Keratinocyte (primary cell): ENCODE results near the gene ICOS. TPM values are rescaled to one million over a fixed set of nuclear protein-coding genes. Genes with fewer than 3 reads are reported as not detected.

Experiments
- DNase-seq: peaks from one replicate; pipeline ENCODE4 v3.0.0-alpha.2; 2011; ENCODE audit warnings: low read depth, missing footprints, low spot score
- FAIRE-seq: peaks from 2 replicates; lab custom pipeline; 2011; peaks lifted over from hg19 to GRCh38; lab: Jason Lieb, UNC
- H2AFZ ChIP-seq: 2 replicates; pipeline ENCODE4 v1.6.0; 2012; ENCODE audit warnings: low read length, control low read depth, inconsistent platforms; ENCODE audit not compliant: control insufficient read depth
- H3K27ac ChIP-seq: 2 replicates; pipeline ENCODE4 v1.5.1; 2011; ENCODE audit warnings: low read length; ENCODE audit not compliant: control insufficient read depth, insufficient read depth
- H3K27me3 ChIP-seq: 3 replicates; pipeline ENCODE4 v1.6.0; 2011; ENCODE audit warnings: low read length; ENCODE audit not compliant: control insufficient read depth, insufficient read depth; ENCODE audit errors: extremely low read depth
- H3K36me3 ChIP-seq, 2 experiments: 2 replicates in 1 of 2; 3 replicates in 1 of 2; pipeline ENCODE4 v1.5.1; 2011; ENCODE audit warnings: low read length in 2 of 2, mild to moderate bottlenecking in 1 of 2; ENCODE audit not compliant: control insufficient read depth in 2 of 2, insufficient read depth in 2 of 2; ENCODE audit errors: extremely low read depth in 1 of 2
- H3K4me1 ChIP-seq: 3 replicates; pipeline ENCODE4 v1.5.1; 2011; ENCODE audit warnings: low read length; ENCODE audit not compliant: control insufficient read depth, insufficient read depth; ENCODE audit errors: extremely low read depth
- H3K4me2 ChIP-seq: 3 replicates; pipeline ENCODE4 v1.6.0; 2011; ENCODE audit warnings: low read depth, low read length; ENCODE audit not compliant: control insufficient read depth, insufficient read depth; ENCODE audit errors: extremely low read depth
- H3K4me3 ChIP-seq, 3 experiments: fragments of 200-600 bp in 1 of 3; sonication (generic) in 1 of 3; 2 replicates in 2 of 3; 3 replicates in 1 of 3; pipeline ENCODE4 v1.5.1; 2011 to 2016; ENCODE audit warnings: low read length in 3 of 3, mild to moderate bottlenecking in 3 of 3, control low read depth in 2 of 3, inconsistent platforms in 1 of 3, low read depth in 1 of 3, mixed read lengths in 1 of 3, mixed run types in 1 of 3, moderate library complexity in 1 of 3; ENCODE audit not compliant: control insufficient read depth in 2 of 3, insufficient read depth in 2 of 3; ENCODE audit errors: extremely low read depth in 1 of 3
- H3K79me2 ChIP-seq: 2 replicates; pipeline ENCODE4 v1.6.0; 2012; ENCODE audit warnings: low read length; ENCODE audit not compliant: control insufficient read depth, insufficient read depth
- H3K9ac ChIP-seq: 3 replicates; pipeline ENCODE4 v1.6.0; 2011; ENCODE audit warnings: low read length; ENCODE audit not compliant: control insufficient read depth, insufficient read depth; ENCODE audit errors: extremely low read depth
- H3K9me1 ChIP-seq: 3 replicates; pipeline ENCODE4 v1.6.0; 2011; ENCODE audit warnings: low read length; ENCODE audit not compliant: control insufficient read depth, insufficient read depth; ENCODE audit errors: extremely low read depth
- H3K9me3 ChIP-seq: 2 replicates; pipeline ENCODE4 v1.5.1; 2012; ENCODE audit warnings: low read depth, low read length; ENCODE audit not compliant: control insufficient read depth
- H4K20me1 ChIP-seq: 3 replicates; pipeline ENCODE4 v1.6.0; 2011; ENCODE audit warnings: low read length; ENCODE audit not compliant: control insufficient read depth, insufficient read depth; ENCODE audit errors: extremely low read depth
- CTCF ChIP-seq, 3 experiments: IDR thresholded peaks in 1 of 3; conservative IDR thresholded peaks in 1 of 3; optimal IDR thresholded peaks in 1 of 3; 2 replicates in 2 of 3; 3 replicates in 1 of 3; pipeline versions ENCODE3 to v1.5.1; 2011; ENCODE audit warnings: low read length in 3 of 3, mild to moderate bottlenecking in 3 of 3, moderate library complexity in 2 of 3, control low read depth in 1 of 3, inconsistent platforms in 1 of 3; ENCODE audit not compliant: insufficient read depth in 2 of 3; ENCODE audit errors: extremely low read depth in 1 of 3
- EZH2 ChIP-seq: IDR thresholded peaks from one replicate; pipeline ENCODE4 v1.6.1; 2012; ENCODE audit warnings: inconsistent platforms, mild to moderate bottlenecking, low read length, moderate library complexity
- dilution Hi-C: fragments of 300-500 bp; cut with MboI; formaldehyde crosslinking; loops from one replicate; pipeline ENCODE4 v1.7.0; 2020; ENCODE audit warnings: low sequenced_read_pairs; ENCODE audit not compliant: extremely low pct_ligation_motif_present
- polyA plus RNA-seq, 5 experiments: library from polyadenylated mRNA; depleted of rRNA in 3 of 5; stranded (reverse) in 3 of 5; stranded (forward) in 1 of 5; unstranded in 1 of 5; fragments of >200 nt; gene quantifications; 1 replicate in 1 of 5; 2 replicates in 3 of 5; 3 replicates in 1 of 5; pipeline versions ENCODE4 v1.2.1 to v1.2.3, GENCODE V29; 2011 to 2012; ENCODE audit warnings: missing spikeins in 2 of 5, low read depth in 1 of 5, low replicate concordance in 1 of 5

ICOS gene
- polyA plus RNA-seq, 1 donor (not counting 4 experiments of a cell fraction or from before 2014, with no cell fraction given) = not detected

- Histone ChIP-seq H3K9me3 (no peaks in the 10 kb centered on the region), H3K36me3 (no peaks in the 10 kb centered on the region), H3K4me3 (no peak overlapping the region), H3K27ac (no peak overlapping the region), H4K20me1 (no peaks in the 10 kb centered on the region), H2AFZ (no peak overlapping the region), H3K9ac (no peak overlapping the region), H3K9me1 (no peaks in the 10 kb centered on the region), H3K27me3 (no peaks in the 10 kb centered on the region), H3K79me2 (no peaks in the 10 kb centered on the region), H3K4me2 (no peak overlapping the region), H3K4me1 (no peaks in the 10 kb centered on the region)
- FAIRE-seq (no peak), DNase-seq (no peak)
- TF ChIP-seq CTCF (optimal IDR thresholded peaks at IDR 0.05 in 1 of 3, IDR thresholded peaks at IDR 0.05 in 1 of 3, conservative IDR thresholded peaks at IDR 0.05 in 1 of 3; ENCODE audit: extremely low read depth in 1 of 3, insufficient read depth in 2 of 3, low read length in 3 of 3) (no peak), EZH2 (no peak)
- dilution Hi-C loops = no loop called here
Observed at GRCh38 chr2:203909974-203910373, 26.6 kb upstream of the ICOS start.

- Histone ChIP-seq H3K27me3 (no peaks in the 10 kb centered on the region), H2AFZ (no peak overlapping the region), H4K20me1 (no peaks in the 10 kb centered on the region), H3K9me1 (no peaks in the 10 kb centered on the region), H3K36me3 (no peaks in the 10 kb centered on the region), H3K27ac (no peak overlapping the region), H3K9ac (no peak overlapping the region), H3K79me2 (no peaks in the 10 kb centered on the region), H3K4me3 (no peak overlapping the region), H3K9me3 (no peaks in the 10 kb centered on the region), H3K4me1 (no peaks in the 10 kb centered on the region), H3K4me2 (no peak overlapping the region)
- dilution Hi-C loops = no loop called here
- DNase-seq = no peak
- TF ChIP-seq EZH2 = no peak
- no peak for TF ChIP-seq CTCF (optimal IDR thresholded peaks at IDR 0.05 in 1 of 3, IDR thresholded peaks at IDR 0.05 in 1 of 3, conservative IDR thresholded peaks at IDR 0.05 in 1 of 3; ENCODE audit: extremely low read depth in 1 of 3, insufficient read depth in 2 of 3, low read length in 3 of 3)
- no peak for FAIRE-seq
Observed at GRCh38 chr2:203913947-203914346, 22.6 kb upstream of the ICOS start.
